AG09319 (cell line): ENCODE data around the gene PHF12.

Source experiments
- DNase-seq: peaks from one replicate; pipeline ENCODE4 v3.0.0-alpha.2; 2010; ENCODE audit warnings: low read depth; ENCODE audit errors: extremely low read depth
- CTCF ChIP-seq: IDR thresholded peaks from 2 replicates; pipeline ENCODE4 v1.5.1; 2011; ENCODE audit warnings: low read depth, mild to moderate bottlenecking, inconsistent platforms, low read length, moderate library complexity

Gene PHF12

DNA sequence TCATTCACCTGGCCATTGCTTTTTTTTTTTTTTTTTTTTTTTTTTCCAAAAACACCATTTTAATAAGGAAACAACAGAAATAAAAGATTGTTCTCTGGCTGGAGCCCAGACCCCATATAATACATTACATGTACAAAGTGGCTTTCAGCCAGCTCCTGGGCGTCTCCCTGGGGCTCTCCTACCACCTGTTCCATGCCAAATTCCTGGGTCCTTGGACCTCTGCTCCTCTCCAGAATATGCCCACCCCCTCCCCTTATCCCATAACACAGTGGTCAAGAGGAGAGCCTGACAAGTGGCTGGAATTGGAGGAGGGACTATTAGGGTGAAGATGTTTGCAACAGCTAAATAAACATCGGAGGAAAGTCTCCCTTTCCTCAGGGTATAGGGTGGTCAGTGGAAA is 3.6 kb upstream of the PHF12 start:
- DNase-seq = no peak
- no peak for TF ChIP-seq CTCF

GRCh38 chr17:28953444-28954118 is 2.3 kb upstream of the PHF12 start:
- no peak for DNase-seq
- peak; percentile 78 for TF ChIP-seq CTCF

GRCh38 chr17:28951991-28952975 is 965 bp upstream of the PHF12 start:
- DNase-seq = peak; percentile 99
- TF ChIP-seq CTCF = no peak

DNA sequence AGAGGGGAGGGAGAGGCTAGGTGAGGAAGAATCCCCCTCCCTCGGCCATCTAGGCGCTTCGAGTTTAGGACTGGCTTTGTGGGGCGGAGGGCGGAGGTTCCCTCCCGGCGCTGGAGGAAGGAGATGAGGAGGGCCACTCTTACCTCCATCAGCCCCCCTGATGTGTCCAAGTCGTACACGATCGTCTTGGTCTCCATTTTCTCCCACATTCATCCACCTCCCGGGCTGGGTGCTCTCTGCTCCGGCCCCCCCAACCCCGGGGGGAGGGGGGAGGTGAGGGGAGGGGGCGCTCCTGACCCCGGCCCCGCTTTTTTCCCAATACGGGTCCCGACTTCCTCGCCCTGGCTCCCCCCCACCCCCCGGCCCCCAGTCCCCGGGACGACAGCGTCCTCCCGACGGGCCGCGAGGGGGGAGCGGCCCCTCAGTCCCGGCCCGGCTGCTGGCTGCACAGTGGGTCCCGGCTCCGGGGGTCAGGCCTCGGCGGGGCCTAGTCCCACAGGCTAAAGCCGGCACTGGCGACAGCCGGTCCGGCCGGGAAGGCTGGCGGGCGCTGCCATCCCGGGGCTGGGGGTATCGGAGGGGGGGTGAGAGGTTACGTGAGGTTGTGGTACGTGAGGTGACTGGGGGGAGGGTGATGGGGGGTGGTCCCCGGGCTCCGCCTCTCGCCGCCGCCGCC is 428 bp downstream of the PHF12 start:
- no peak for DNase-seq

DNA sequence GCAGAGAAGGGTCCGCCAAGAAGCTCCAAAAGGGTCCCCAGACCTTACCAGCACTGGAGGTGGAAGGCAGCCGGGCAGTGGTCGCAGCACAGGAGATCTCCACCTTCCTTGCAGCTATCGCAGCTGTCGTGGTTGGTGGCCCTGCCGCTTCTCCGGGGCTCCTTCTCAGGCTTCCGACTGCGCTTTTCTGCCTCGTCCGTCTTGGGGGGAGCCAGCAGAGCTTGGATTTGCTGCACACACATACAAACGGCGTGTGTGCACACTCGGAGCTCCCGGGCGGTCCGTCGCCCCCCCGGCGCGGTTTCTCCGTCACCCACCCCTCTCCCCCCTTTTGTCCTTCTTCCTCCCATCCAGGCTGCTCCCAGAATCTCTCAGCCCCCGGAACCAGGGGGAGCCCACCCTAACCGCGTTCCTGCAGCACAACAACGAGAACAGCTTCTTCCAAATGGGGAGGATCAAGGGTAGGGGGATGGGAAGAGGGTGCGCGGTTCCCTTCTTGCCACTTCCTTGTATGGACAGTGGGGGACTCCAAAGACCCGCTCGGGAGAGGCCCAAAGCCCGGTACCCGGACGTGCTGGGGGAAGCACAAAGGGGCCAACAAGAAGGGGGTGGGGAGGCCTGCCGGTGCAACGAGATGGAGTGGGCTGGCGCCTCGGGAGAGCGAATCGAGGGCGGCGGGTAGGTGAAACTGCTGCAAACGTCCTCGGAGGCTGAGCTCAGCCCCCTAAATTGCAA is 1.1 kb downstream of the PHF12 start:
- no peak for TF ChIP-seq CTCF
- DNase-seq = no peak

More for the DNA sequence above, 428 bp downstream of the PHF12 start:
- no peak for TF ChIP-seq CTCF

DNA sequence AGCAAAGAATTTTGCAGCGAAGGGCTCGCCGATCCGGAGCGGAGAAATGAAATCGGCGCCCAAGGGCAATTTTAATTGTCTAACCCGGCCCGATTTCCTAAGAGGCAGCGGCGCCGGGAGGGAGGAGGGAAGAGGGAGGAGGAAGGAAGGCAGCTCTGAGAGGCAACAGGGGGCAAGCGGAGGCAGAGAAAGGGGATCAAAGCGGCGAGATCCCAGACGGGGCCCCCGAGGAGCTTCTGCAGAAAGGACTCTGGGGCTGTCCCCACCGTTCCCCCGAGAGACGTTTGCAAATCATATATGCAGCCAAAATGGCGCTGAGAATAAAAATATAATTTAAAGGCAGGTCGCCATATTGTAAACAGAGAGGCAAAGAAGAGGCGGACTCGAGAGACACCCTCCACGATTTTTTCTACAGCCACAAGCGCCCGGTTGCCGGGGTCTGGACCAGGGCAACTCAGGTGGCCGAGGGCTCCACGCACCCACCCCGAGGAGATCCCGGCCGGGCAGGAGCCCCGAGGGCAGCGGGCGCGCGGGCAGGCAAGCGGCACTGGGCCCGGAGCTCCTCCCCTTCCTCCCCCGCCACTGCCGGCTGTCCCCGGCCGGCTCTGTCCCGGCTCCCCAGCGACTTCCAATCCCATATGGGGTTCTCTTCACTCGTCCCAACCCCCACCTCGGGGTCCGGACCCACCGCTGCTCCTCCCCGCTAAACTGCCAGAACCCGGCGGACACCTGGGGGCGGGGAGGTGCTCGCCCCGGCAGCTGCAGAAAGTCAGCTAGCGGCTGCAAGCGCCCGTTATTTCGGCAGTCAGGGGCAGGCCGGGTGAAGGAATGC is 1.9 kb downstream of the PHF12 start:
- TF ChIP-seq CTCF = no peak

More for the DNA sequence above, 1.9 kb downstream of the PHF12 start:
- no peak for DNase-seq
